NCI-H2196 treated with DMSO at 0.1 percent for 48 hours (cell line): ENCODE measurements around the gene AP2A2.
"Not testable (repeated sequence)": the region's sequence is repeated elsewhere in the genome, so short reads cannot be mapped to it uniquely, and the experiment has no call there.

ENCODE experiments used
- DNase-seq: peaks from one replicate; lab custom pipeline; 2025; ENCODE audit not compliant: unreplicated experiment; lab: John Stamatoyannopoulos, UW

Gene AP2A2

GRCh38 chr11:1012740-1013630, 87.3 kb downstream of the AP2A2 start:
- no peak for DNase-seq

GRCh38 chr11:1013631-1013935, 87.9 kb downstream of the AP2A2 start:
- no peak for DNase-seq

GRCh38 chr11:1014276-1014675, 88.6 kb downstream of the AP2A2 start:
- no peak for DNase-seq

GRCh38 chr11:1015064-1015463, 89.4 kb downstream of the AP2A2 start:
- no peak for DNase-seq

- DNase-seq: no peak
Measured at GRCh38 chr11:1015826-1016545, 90.3 kb downstream of the AP2A2 start.

- DNase-seq: not testable (repeated sequence)
Measured at GRCh38 chr11:1016610-1017126, 91.0 kb downstream of the AP2A2 start.

GRCh38 chr11:1017269-1018005, 91.8 kb downstream of the AP2A2 start:
- DNase-seq: no peak

GRCh38 chr11:1018091-1018490, 92.4 kb downstream of the AP2A2 start:
- no peak for DNase-seq

- DNase-seq: no peak
Measured at GRCh38 chr11:1019321-1019910, 93.7 kb downstream of the AP2A2 start.

- no peak for DNase-seq
Measured at GRCh38 chr11:1020211-1020905, 94.7 kb downstream of the AP2A2 start.

- DNase-seq: no peak
Measured at GRCh38 chr11:1022411-1022810, 96.7 kb downstream of the AP2A2 start.

GRCh38 chr11:1022908-1023810, 97.5 kb downstream of the AP2A2 start:
- no peak for DNase-seq

GRCh38 chr11:1023811-1024596, 98.3 kb downstream of the AP2A2 start:
- DNase-seq: no peak

GRCh38 chr11:1024597-1025409, 99.1 kb downstream of the AP2A2 start:
- DNase-seq: no peak

GRCh38 chr11:1025410-1026162, 99.9 kb downstream of the AP2A2 start:
- DNase-seq: no peak

- no peak for DNase-seq
Measured at GRCh38 chr11:1026163-1026450, 100.4 kb downstream of the AP2A2 start.
